Measurements from ENCODE around the gene CCDC146. TPM values are rescaled to one million over a fixed set of nuclear protein-coding genes. Genes with fewer than 3 reads are reported as not detected.
"Not testable (repeated sequence)": the region's sequence is repeated elsewhere in the genome, so short reads cannot be mapped to it uniquely, and the experiment has no call there.

CCDC146 gene
- total and polyA plus RNA-seq, 10 of the 15 experiments (the other 5 are each of a cell fraction or from before 2014, with no cell fraction given) = 0.28 to 5.3 (median 1.3) TPM

DNA sequence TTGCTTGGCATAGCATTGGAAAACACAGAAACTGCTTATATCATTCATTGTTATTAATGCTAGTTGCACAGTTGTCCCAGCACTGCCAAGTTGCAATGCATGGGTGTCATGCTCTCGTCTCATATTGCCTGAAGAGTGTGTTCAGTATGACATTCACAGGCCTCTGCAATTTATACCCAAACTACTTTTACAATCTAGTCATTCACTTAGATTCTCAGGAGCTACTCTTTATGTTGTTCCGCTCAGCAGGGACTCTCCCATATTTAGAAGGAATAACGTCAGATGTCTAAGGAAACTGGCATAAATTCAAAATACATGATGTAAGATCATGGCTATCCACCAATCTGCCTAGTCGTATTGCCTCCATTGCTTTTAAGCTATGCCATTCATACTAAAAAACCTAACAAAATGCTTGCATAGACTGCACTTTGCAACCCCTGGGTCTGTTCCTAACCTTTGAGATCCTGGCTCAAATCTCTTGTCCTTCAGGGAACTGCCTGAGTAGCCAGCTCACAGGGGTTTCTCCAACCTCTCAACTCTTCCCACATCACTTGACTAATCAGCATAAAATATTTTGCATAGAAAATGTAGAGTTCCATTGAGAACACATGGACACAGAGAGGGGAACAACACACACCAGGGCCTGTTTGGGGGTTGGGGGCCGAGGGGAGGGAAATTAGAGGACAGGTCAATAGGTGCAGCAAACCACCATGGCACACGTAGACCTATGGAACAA lies 50.2 kb downstream of the CCDC146 start:
- H3K27me3 ChIP-seq (replicated peaks in 1 of 2; ENCODE audit: control insufficient read depth in 2 of 2, insufficient read depth in 2 of 2, low read length in 1 of 2); RAD21 ChIA-PET (ENCODE audit: unreplicated experiment); H3K4me2 ChIP-seq (ENCODE audit: control insufficient read depth, insufficient read depth); H3K79me2 ChIP-seq (ENCODE audit: control insufficient read depth, insufficient read depth, low read length); DNase-seq (ENCODE audit: low read depth, low spot score); H3K4me3 ChIP-seq; BruUV-seq (replicated peaks); FAIRE-seq; SMC1A ChIA-PET (ENCODE audit: uncharacterized antibody, unreplicated experiment); intact Hi-C loops (cut with micrococcal nuclease; ENCODE audit: unreplicated experiment); in situ Hi-C loops (cut with MboI); H3K4me1 ChIP-seq (ENCODE audit: control insufficient read depth, insufficient read depth, low read length); ATAC-seq; H4K20me1 ChIP-seq (ENCODE audit: control insufficient read depth, insufficient read depth); POLR2A ChIA-PET; H3K9ac ChIP-seq (ENCODE audit: control insufficient read depth, insufficient read depth, low read length); CTCF ChIA-PET; H3K9me3 ChIP-seq (replicated peaks; ENCODE audit: control insufficient read depth, insufficient read depth, low read length); H2AFZ ChIP-seq (ENCODE audit: control insufficient read depth, low read depth, low read length); H3K27ac ChIP-seq (ENCODE audit: control insufficient read depth, insufficient read depth); H3K36me3 ChIP-seq (ENCODE audit: control insufficient read depth in 2 of 2, insufficient read depth in 2 of 2, low read length in 1 of 2): not testable (repeated sequence)
- 98% methylated on average over 5 of the region's 6 CpGs for WGBS (ENCODE audit: insufficient coverage, insufficient replicate concordance, low lambda C conversion rate, missing lambda C conversion rate)

DNA sequence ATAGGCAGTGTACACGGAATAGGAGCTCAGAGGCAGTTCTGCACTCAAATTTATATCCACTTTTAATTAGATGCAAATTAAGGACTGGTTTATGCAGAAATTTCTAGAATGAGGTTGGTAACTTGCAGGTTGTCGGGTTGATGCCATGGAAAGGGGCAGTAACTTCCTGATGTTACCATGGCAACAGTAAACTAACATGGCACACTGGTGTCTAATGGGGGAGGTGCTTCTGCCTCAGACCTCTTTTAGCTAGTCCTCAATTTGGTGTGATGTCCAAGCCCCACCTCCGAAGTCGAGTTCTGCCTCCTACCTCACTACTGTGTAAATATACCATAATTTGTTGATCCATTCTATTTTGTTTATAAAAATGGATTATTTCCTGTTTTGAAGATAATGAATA lies 52.0 kb downstream of the CCDC146 start:
- intact Hi-C loops (cut with micrococcal nuclease; ENCODE audit: unreplicated experiment); SMC1A ChIA-PET (ENCODE audit: uncharacterized antibody, unreplicated experiment); H2AFZ ChIP-seq (ENCODE audit: control insufficient read depth, low read depth, low read length); H3K27ac ChIP-seq (ENCODE audit: control insufficient read depth, insufficient read depth); H3K4me2 ChIP-seq (ENCODE audit: control insufficient read depth, insufficient read depth); H3K27me3 ChIP-seq (replicated peaks in 1 of 2; ENCODE audit: control insufficient read depth in 2 of 2, insufficient read depth in 2 of 2, low read length in 1 of 2); H3K4me3 ChIP-seq; ATAC-seq; in situ Hi-C loops (cut with MboI); H3K9me3 ChIP-seq (replicated peaks; ENCODE audit: control insufficient read depth, insufficient read depth, low read length); H3K79me2 ChIP-seq (ENCODE audit: control insufficient read depth, insufficient read depth, low read length); H4K20me1 ChIP-seq (ENCODE audit: control insufficient read depth, insufficient read depth); CTCF ChIA-PET; POLR2A ChIA-PET; H3K4me1 ChIP-seq (ENCODE audit: control insufficient read depth, insufficient read depth, low read length); BruUV-seq (replicated peaks); RAD21 ChIA-PET (ENCODE audit: unreplicated experiment); H3K9ac ChIP-seq (ENCODE audit: control insufficient read depth, insufficient read depth, low read length); H3K36me3 ChIP-seq (ENCODE audit: control insufficient read depth in 2 of 2, insufficient read depth in 2 of 2, low read length in 1 of 2); DNase-seq (ENCODE audit: low read depth, low spot score): not testable (repeated sequence)
- peak; percentile 18 for FAIRE-seq
- WGBS (ENCODE audit: insufficient coverage, insufficient replicate concordance, low lambda C conversion rate, missing lambda C conversion rate) = 100% methylated on average over 1 of the region's 4 CpGs

DNA sequence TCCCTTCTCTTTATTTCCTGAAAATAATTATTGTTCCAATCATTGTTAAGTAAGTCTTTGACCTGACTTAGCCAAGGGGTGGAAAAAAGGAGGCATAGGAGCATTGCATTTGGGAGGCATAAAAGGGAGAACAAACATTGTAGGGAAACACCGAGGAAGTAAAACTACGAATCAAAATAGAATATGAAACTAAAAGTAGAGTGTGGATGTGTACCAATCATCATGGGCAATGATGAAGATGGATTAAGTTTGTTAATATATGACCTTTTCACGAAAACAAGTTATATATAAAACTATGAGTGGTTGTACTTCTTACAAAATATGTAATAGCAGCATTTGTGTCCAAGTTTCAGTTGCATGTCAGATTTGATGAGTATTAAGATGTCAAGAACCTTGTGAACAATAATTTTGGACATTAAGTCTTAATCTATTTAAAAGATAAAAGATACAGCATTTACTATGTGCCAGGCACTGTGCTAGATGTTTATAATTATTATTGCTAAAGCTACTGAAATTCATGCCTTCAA lies 52.9 kb downstream of the CCDC146 start:
- CTCF ChIA-PET; RAD21 ChIA-PET (ENCODE audit: unreplicated experiment); H3K9me3 ChIP-seq (replicated peaks; ENCODE audit: control insufficient read depth, insufficient read depth, low read length); H4K20me1 ChIP-seq (ENCODE audit: control insufficient read depth, insufficient read depth); intact Hi-C loops (cut with micrococcal nuclease; ENCODE audit: unreplicated experiment); DNase-seq (ENCODE audit: low read depth, low spot score); SMC1A ChIA-PET (ENCODE audit: uncharacterized antibody, unreplicated experiment); in situ Hi-C loops (cut with MboI); BruUV-seq (replicated peaks); H3K9ac ChIP-seq (ENCODE audit: control insufficient read depth, insufficient read depth, low read length); H3K27me3 ChIP-seq (replicated peaks in 1 of 2; ENCODE audit: control insufficient read depth in 2 of 2, insufficient read depth in 2 of 2, low read length in 1 of 2); H3K27ac ChIP-seq (ENCODE audit: control insufficient read depth, insufficient read depth); H3K79me2 ChIP-seq (ENCODE audit: control insufficient read depth, insufficient read depth, low read length); H3K4me1 ChIP-seq (ENCODE audit: control insufficient read depth, insufficient read depth, low read length); H3K36me3 ChIP-seq (ENCODE audit: control insufficient read depth in 2 of 2, insufficient read depth in 2 of 2, low read length in 1 of 2); H3K4me3 ChIP-seq; POLR2A ChIA-PET: not testable (repeated sequence)
- WGBS (ENCODE audit: insufficient coverage, insufficient replicate concordance, low lambda C conversion rate, missing lambda C conversion rate) = 0% methylated on average over 1 of the region's 3 CpGs
- H2AFZ ChIP-seq (ENCODE audit: control insufficient read depth, low read depth, low read length) = peak overlapping the region; percentile 12; the same call in 1 of the 2 replicates
- H3K4me2 ChIP-seq (ENCODE audit: control insufficient read depth, insufficient read depth) = peak overlapping the region; percentile 17; the same call in 1 of the 2 replicates
- FAIRE-seq = peak; percentile 91
- ATAC-seq = peak; percentile 92

DNA sequence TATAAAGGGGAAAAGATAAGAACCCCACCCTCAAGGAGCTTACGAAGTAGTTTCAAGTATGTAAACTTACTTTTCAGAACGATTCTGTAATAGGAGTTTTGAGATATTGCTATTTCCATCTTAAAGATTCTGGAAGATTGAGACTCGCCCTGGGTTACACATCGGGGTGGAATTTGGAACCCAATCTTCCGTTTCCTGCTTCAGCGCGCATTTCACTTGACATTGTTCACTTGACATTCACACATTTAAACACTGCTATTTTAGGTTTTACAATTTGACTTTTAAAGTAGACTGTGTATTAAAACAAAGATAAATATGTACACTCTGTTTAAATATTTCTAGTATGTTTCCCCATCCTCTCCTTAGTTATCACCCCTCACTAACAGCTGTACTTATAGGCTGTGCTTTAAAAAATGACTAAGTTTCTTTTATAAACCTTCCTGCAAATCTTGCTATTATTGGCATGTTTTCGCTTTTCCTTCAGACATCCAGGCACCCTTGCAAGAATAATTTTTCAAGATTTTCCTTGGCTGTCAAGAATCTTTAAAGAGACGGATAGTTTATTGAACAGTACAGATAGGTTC lies 55.0 kb downstream of the CCDC146 start:
- RAD21 ChIA-PET (ENCODE audit: unreplicated experiment); H2AFZ ChIP-seq (ENCODE audit: control insufficient read depth, low read depth, low read length); H3K9ac ChIP-seq (ENCODE audit: control insufficient read depth, insufficient read depth, low read length); H3K4me3 ChIP-seq; BruUV-seq (replicated peaks); H3K27me3 ChIP-seq (replicated peaks in 1 of 2; ENCODE audit: control insufficient read depth in 2 of 2, insufficient read depth in 2 of 2, low read length in 1 of 2); H4K20me1 ChIP-seq (ENCODE audit: control insufficient read depth, insufficient read depth); in situ Hi-C loops (cut with MboI); H3K4me1 ChIP-seq (ENCODE audit: control insufficient read depth, insufficient read depth, low read length); ATAC-seq; intact Hi-C loops (cut with micrococcal nuclease; ENCODE audit: unreplicated experiment); H3K9me3 ChIP-seq (replicated peaks; ENCODE audit: control insufficient read depth, insufficient read depth, low read length); H3K36me3 ChIP-seq (ENCODE audit: control insufficient read depth in 2 of 2, insufficient read depth in 2 of 2, low read length in 1 of 2); POLR2A ChIA-PET; H3K27ac ChIP-seq (ENCODE audit: control insufficient read depth, insufficient read depth); H3K79me2 ChIP-seq (ENCODE audit: control insufficient read depth, insufficient read depth, low read length); CTCF ChIA-PET; H3K4me2 ChIP-seq (ENCODE audit: control insufficient read depth, insufficient read depth); DNase-seq (ENCODE audit: low read depth, low spot score); FAIRE-seq: not testable (repeated sequence)
- SMC1A ChIA-PET (ENCODE audit: uncharacterized antibody, unreplicated experiment) = interaction anchor here (0.7 kb wide), 1 partner anchor 70 kb away, joined by 3 read pairs; no protein-coding TSS in a partner anchor
- 97% methylated on average over 9 of the region's 9 CpGs for WGBS (ENCODE audit: insufficient coverage, insufficient replicate concordance, low lambda C conversion rate, missing lambda C conversion rate)

Data from GM12878 (cell line).